ENCODE data around the gene ITGA1. TPM values are rescaled to one million over a fixed set of nuclear protein-coding genes. Genes with fewer than 3 reads are reported as not detected.

ITGA1 gene
- total RNA-seq, 1 donor from 2014 or later, result 3.0 TPM

DNA sequence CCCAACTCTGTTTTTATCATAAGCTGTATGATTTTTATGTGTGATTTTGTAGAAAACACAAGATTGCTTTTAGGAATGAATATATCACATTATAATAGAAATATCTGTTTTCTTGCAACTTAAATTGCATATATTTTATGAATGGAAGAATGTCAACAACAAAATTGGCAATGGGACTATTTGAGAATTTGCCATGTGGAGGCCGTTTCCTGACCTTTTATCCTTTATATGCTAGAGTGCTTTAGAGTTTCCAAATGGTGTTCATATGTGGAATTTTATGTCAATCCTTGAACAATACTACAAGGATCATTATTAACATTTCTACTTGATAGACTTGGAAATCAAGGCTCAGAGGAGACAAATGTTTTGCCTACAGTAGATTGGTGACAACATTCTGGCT, 34.2 kb downstream of the ITGA1 start:
- Mint-ChIP-seq H3K4me1 (peaks cover 8% of the 10 kb centered on the region), H3K27ac (ENCODE audit: unreplicated experiment) (no peak overlapping the region), H3K36me3 (ENCODE audit: low read depth) (no peaks in the 10 kb centered on the region), H3K4me3 (no peak overlapping the region), H3K27me3 (ENCODE audit: low read depth) (no peaks in the 10 kb centered on the region), H3K9me3 (no peaks in the 10 kb centered on the region)
- no peak for DNase-seq (ENCODE audit: low read depth, low spot score)
- TF ChIP-seq, protein P1, sequence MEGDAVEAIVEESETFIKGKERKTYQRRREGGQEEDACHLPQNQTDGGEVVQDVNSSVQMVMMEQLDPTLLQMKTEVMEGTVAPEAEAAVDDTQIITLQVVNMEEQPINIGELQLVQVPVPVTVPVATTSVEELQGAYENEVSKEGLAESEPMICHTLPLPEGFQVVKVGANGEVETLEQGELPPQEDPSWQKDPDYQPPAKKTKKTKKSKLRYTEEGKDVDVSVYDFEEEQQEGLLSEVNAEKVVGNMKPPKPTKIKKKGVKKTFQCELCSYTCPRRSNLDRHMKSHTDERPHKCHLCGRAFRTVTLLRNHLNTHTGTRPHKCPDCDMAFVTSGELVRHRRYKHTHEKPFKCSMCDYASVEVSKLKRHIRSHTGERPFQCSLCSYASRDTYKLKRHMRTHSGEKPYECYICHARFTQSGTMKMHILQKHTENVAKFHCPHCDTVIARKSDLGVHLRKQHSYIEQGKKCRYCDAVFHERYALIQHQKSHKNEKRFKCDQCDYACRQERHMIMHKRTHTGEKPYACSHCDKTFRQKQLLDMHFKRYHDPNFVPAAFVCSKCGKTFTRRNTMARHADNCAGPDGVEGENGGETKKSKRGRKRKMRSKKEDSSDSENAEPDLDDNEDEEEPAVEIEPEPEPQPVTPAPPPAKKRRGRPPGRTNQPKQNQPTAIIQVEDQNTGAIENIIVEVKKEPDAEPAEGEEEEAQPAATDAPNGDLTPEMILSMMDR (conservative IDR thresholded peaks at IDR 0.05), result no peak

DNA sequence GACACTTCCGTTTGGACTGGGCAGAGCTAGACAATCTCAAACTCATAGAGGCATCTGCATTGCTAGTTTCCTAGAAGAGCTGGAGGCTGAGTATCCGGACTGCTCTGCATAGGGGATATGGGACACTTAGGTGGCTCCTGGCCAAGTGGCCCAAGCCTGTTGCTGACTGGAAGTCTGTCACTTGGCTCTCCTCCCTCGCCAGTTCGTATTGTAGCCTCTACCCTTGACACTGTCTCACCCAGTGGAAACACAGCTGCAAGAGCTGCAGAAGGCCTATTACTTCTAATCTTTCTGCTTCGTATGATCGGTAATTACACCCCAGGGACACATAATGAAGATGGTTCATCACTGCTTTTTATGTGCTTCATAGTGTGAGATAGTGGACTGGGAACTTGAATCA, 34.7 kb downstream of the ITGA1 start:
- H3K36me3 Mint-ChIP-seq (ENCODE audit: low read depth), result no peaks in the 10 kb centered on the region
- TF ChIP-seq, protein P1 (conservative IDR thresholded peaks at IDR 0.05), result no peak

DNA sequence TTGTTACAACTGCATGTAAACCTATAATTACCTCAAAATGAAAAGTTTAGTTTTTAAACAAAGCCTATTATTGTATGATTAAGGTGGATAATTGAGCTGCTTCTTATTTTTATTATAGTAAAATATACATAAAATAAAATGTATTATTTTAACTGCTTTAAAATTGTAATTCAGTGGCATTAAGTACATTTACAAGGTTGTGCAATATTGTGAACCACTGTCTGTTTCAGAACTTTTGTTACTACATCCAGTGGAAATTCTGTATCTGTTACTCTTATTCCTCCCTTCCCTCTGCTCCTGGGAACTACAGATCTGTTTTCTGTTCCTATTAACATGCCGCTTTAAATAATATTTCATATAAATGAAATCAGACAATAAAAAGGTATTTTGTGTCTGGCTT, 37.1 kb downstream of the ITGA1 start:
- no peak overlapping the region for H3K27ac Mint-ChIP-seq (ENCODE audit: unreplicated experiment)
- TF ChIP-seq, protein P1 (conservative IDR thresholded peaks at IDR 0.05), result no peak
- no peaks in the 10 kb centered on the region for H3K27me3 Mint-ChIP-seq (ENCODE audit: low read depth)
- H3K36me3 Mint-ChIP-seq (ENCODE audit: low read depth), result peaks cover 5% of the 10 kb centered on the region
- no peak overlapping the region for H3K4me3 Mint-ChIP-seq
- no peak for DNase-seq (ENCODE audit: low read depth, low spot score)
- peaks cover 10% of the 10 kb centered on the region for H3K4me1 Mint-ChIP-seq
- H3K9me3 Mint-ChIP-seq, result peaks cover 5% of the 10 kb centered on the region

More for the DNA sequence above, 34.7 kb downstream of the ITGA1 start:
- Mint-ChIP-seq H3K27me3 (ENCODE audit: low read depth) (no peaks in the 10 kb centered on the region), H3K4me3 (no peak overlapping the region), H3K27ac (ENCODE audit: unreplicated experiment) (no peak overlapping the region), H3K4me1 (peaks cover 8% of the 10 kb centered on the region), H3K9me3 (no peaks in the 10 kb centered on the region)
- DNase-seq (ENCODE audit: low read depth, low spot score), result no peak

DNA sequence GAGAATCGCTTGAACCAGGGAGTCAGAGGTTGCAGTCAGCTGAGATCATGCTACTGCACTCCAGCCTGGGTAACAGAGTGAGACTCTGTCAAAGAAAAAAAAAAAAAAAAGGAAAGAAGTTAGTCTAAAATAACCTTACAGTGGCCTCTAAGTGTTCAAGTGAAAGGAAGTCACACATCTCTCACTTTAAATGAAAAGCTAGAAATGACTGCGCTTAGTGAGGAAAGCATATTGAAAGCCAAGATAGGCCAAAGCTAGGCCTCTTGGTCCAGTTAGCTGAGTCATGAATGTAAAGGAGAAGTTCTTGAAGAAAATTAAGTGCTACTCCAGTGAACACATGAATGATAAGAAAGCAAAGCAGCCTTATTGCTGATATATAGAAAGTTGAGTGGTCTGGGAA, 38.1 kb downstream of the ITGA1 start:
- peaks cover 5% of the 10 kb centered on the region for H3K36me3 Mint-ChIP-seq (ENCODE audit: low read depth)
- no peak for DNase-seq (ENCODE audit: low read depth, low spot score)
- peaks cover 5% of the 10 kb centered on the region for H3K9me3 Mint-ChIP-seq

DNA sequence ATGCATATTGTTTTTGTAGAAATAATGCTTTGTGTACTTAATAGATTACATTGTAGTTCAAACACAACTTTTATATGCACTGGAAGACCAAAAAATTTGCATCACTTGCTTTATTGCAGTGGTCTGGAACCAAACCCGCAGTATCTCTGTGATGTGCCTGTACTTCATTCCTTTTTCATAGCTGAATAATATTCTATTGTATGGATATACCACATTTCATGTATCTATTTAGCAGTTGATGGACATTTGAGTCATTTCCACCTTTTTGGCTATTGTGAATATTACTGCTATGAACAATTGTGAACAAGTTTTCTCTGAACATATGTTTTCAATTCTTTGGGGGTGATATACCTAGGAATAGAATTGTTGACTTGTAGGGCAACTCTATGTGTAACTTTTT, 40.1 kb downstream of the ITGA1 start:
- Mint-ChIP-seq H3K4me1 (peaks cover 22% of the 10 kb centered on the region), H3K4me3 (no peak overlapping the region), H3K27me3 (ENCODE audit: low read depth) (no peaks in the 10 kb centered on the region), H3K36me3 (ENCODE audit: low read depth) (peaks cover 5% of the 10 kb centered on the region), H3K27ac (ENCODE audit: unreplicated experiment) (no peak overlapping the region), H3K9me3 (peaks cover 9% of the 10 kb centered on the region)
- TF ChIP-seq, protein P1 (conservative IDR thresholded peaks at IDR 0.05), result no peak
- no peak for DNase-seq (ENCODE audit: low read depth, low spot score)

More for the DNA sequence above, 38.1 kb downstream of the ITGA1 start:
- TF ChIP-seq, protein P1 (conservative IDR thresholded peaks at IDR 0.05), result no peak
- Mint-ChIP-seq H3K27ac (ENCODE audit: unreplicated experiment) (no peak overlapping the region), H3K4me1 (peaks cover 20% of the 10 kb centered on the region), H3K4me3 (no peak overlapping the region), H3K27me3 (ENCODE audit: low read depth) (no peaks in the 10 kb centered on the region)

DNA sequence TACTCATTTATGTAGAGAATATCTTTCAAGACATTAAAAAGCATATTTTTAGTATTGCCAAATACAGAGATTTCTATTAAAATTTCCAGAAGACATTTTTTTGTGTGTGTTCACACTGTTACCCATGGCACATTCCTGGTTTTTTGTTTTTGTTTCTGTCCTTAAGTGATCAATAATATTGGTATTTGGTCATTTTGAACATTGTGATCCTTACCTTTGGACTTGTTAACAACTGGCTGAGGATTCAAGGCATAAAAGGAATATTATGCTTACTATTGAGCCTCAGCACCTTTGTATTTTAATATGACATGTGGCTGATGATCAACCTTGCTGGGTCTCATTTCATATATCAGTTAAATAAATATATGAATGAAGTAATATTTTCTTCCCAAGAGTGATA, 41.9 kb downstream of the ITGA1 start:
- Mint-ChIP-seq H3K4me3 (no peak overlapping the region), H3K4me1 (peaks cover 22% of the 10 kb centered on the region), H3K27me3 (ENCODE audit: low read depth) (no peaks in the 10 kb centered on the region), H3K36me3 (ENCODE audit: low read depth) (peaks cover 5% of the 10 kb centered on the region), H3K9me3 (peaks cover 9% of the 10 kb centered on the region), H3K27ac (ENCODE audit: unreplicated experiment) (no peak overlapping the region)
- TF ChIP-seq, protein P1 (conservative IDR thresholded peaks at IDR 0.05), result no peak
- no peak for DNase-seq (ENCODE audit: low read depth, low spot score)

Data from neural crest cell (in vitro differentiated cells).